ENCODE data around the gene MTSS2. TPM values are rescaled to one million over a fixed set of nuclear protein-coding genes. Genes with fewer than 3 reads are reported as not detected.

The MTSS2 gene
- total RNA-seq, 1 experiment from 2014 or later = 13.9 TPM

- no peak for DNase-seq (ENCODE audit: low spot score)
Observed at GRCh38 chr16:70687102-70687511, 1.3 kb upstream of the MTSS2 start.

GRCh38 chr16:70686376-70687101 lies 686 bp upstream of the MTSS2 start:
- no peak for DNase-seq (ENCODE audit: low spot score)

GRCh38 chr16:70685061-70685937 lies 554 bp downstream of the MTSS2 start:
- DNase-seq (ENCODE audit: low spot score) = no peak

- no peak for DNase-seq (ENCODE audit: low spot score)
Observed at GRCh38 chr16:70684146-70685060, 1.4 kb downstream of the MTSS2 start.

GRCh38 chr16:70683146-70683944 lies 2.5 kb downstream of the MTSS2 start:
- no peak for DNase-seq (ENCODE audit: low spot score)

GRCh38 chr16:70682239-70683145 lies 3.4 kb downstream of the MTSS2 start:
- DNase-seq (ENCODE audit: low spot score) = no peak

- DNase-seq (ENCODE audit: low spot score) = no peak
Observed at GRCh38 chr16:70681382-70682238, 4.2 kb downstream of the MTSS2 start.

- no peak for DNase-seq (ENCODE audit: low spot score)
Observed at GRCh38 chr16:70680495-70681381, 5.1 kb downstream of the MTSS2 start.

GRCh38 chr16:70679671-70680494 lies 6.0 kb downstream of the MTSS2 start:
- no peak for DNase-seq (ENCODE audit: low spot score)

- no peak for DNase-seq (ENCODE audit: low spot score)
Observed at GRCh38 chr16:70678898-70679670, 6.8 kb downstream of the MTSS2 start.

- no peak for DNase-seq (ENCODE audit: low spot score)
Observed at GRCh38 chr16:70678121-70678897, 7.5 kb downstream of the MTSS2 start.

GRCh38 chr16:70677499-70678120 lies 8.2 kb downstream of the MTSS2 start:
- no peak for DNase-seq (ENCODE audit: low spot score)

GRCh38 chr16:70676675-70677498 lies 9.0 kb downstream of the MTSS2 start:
- no peak for DNase-seq (ENCODE audit: low spot score)

GRCh38 chr16:70675851-70676513 lies 9.9 kb downstream of the MTSS2 start:
- DNase-seq (ENCODE audit: low spot score) = no peak
